ENCODE data around the gene HOXA6. TPM values are rescaled to one million over a fixed set of nuclear protein-coding genes. Genes with fewer than 3 reads are reported as not detected.

HOXA6 gene
- total RNA-seq, 1 experiment from 2014 or later, result not detected

DNA sequence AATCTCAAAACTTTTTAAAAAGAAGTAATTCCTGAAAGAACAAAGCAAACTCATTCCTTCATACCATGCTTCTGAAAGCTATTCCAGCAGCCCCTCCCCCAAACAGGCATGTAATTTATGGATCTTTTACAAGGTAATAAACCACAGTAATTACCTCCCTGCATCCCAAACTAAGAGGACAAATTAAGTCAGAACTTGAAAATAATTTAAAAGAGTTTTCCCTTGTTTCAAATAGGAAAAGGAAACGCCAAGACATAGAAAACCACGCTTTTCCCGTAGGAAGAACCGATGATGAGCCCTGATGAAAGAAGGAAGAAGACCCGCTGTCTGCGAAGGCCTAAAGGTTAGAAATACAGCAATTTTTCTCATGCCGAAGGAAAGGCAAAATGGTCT, 25.9 kb downstream of the HOXA6 start:
- peaks cover 100% of the 10 kb centered on the region for H3K27me3 ChIP-seq (ENCODE audit: insufficient read depth, low read length)
- Mint-ChIP-seq H3K4me1 (peaks cover 0 to 15% of the 10 kb centered on the region in 2 experiments; a peak in 1 of 4 replicates), H3K4me3 (no peak overlapping the region; a peak in 1 of 5 replicates)

More for the DNA sequence above, 25.9 kb downstream of the HOXA6 start:
- Histone ChIP-seq H3K14ac (ENCODE audit: insufficient read depth, low read length) (no peak overlapping the region), H3K56ac (ENCODE audit: insufficient read length, low read depth, low read length) (no peak overlapping the region), H3K4me2 (ENCODE audit: insufficient read depth, insufficient read length, low read length) (no peak overlapping the region), H4K20me1 (ENCODE audit: control insufficient read depth, insufficient read depth, insufficient read length) (peaks cover 2% of the 10 kb centered on the region), H2AFZ (ENCODE audit: low read length) (no peak overlapping the region), H4K8ac (replicated peaks; ENCODE audit: insufficient read length, low read depth, low read length) (no peak overlapping the region), H2BK20ac (ENCODE audit: low read depth, low read length, poor library complexity, severe bottlenecking) (no peak overlapping the region), H2BK12ac (ENCODE audit: insufficient read length, low read depth, low read length) (no peak overlapping the region), H2BK15ac (ENCODE audit: low read depth, low read length) (no peak overlapping the region), H3K4me1 (ENCODE audit: insufficient read depth, low read length) (no peaks in the 10 kb centered on the region), H3K27ac (ENCODE audit: insufficient read length, low read depth, low read length) (no peak overlapping the region), H2BK120ac (ENCODE audit: low read depth, low read length, poor library complexity, severe bottlenecking) (no peak overlapping the region), H4K5ac (ENCODE audit: insufficient read length, low read depth, low read length) (no peak overlapping the region), H3K79me1 (ENCODE audit: insufficient read depth, low read depth, low read length, poor library complexity, severe bottlenecking) (no peaks in the 10 kb centered on the region), H3T11ph (ENCODE audit: low read length) (no peak overlapping the region), H3K79me2 (ENCODE audit: insufficient read depth, low read length) (no peaks in the 10 kb centered on the region), H3K18ac (ENCODE audit: insufficient read length, low read depth, low read length) (no peak overlapping the region), H3K4ac (ENCODE audit: low read depth, low read length) (no peak overlapping the region), H2BK5ac (ENCODE audit: insufficient read length, low read length) (no peak overlapping the region), H4K91ac (ENCODE audit: insufficient read length, low read depth, low read length) (no peak overlapping the region), H2AK5ac (ENCODE audit: insufficient read length, low read length) (no peak overlapping the region), H3K9ac (ENCODE audit: extremely low read depth, insufficient read length, low read length) (no peak overlapping the region), H3K23ac (ENCODE audit: insufficient read length, low read depth, low read length) (no peak overlapping the region), H3K9me3 (ENCODE audit: control insufficient read depth, low read depth, low read length) (no peaks in the 10 kb centered on the region), H3K23me2 (ENCODE audit: insufficient read length, low read depth, low read length, poor library complexity, severe bottlenecking) (no peaks in the 10 kb centered on the region)
- TF ChIP-seq, protein P1, sequence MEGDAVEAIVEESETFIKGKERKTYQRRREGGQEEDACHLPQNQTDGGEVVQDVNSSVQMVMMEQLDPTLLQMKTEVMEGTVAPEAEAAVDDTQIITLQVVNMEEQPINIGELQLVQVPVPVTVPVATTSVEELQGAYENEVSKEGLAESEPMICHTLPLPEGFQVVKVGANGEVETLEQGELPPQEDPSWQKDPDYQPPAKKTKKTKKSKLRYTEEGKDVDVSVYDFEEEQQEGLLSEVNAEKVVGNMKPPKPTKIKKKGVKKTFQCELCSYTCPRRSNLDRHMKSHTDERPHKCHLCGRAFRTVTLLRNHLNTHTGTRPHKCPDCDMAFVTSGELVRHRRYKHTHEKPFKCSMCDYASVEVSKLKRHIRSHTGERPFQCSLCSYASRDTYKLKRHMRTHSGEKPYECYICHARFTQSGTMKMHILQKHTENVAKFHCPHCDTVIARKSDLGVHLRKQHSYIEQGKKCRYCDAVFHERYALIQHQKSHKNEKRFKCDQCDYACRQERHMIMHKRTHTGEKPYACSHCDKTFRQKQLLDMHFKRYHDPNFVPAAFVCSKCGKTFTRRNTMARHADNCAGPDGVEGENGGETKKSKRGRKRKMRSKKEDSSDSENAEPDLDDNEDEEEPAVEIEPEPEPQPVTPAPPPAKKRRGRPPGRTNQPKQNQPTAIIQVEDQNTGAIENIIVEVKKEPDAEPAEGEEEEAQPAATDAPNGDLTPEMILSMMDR (conservative IDR thresholded peaks at IDR 0.05), result no peak
- peaks cover 9 to 12% of the 10 kb centered on the region in 2 experiments; a peak in 4 of 5 replicates for H3K9me3 Mint-ChIP-seq
- peaks cover 100% of the 10 kb centered on the region for H3K27me3 Mint-ChIP-seq (ENCODE audit: low read depth)
- no peak for DNase-seq
- WGBS (ENCODE audit: extremely low coverage, insufficient read length, low lambda C conversion rate), result no CpG with 5 or more reads among the region's 7 CpGs
- H3K36me3 Mint-ChIP-seq (ENCODE audit: insufficient read depth in 1 of 3, low read depth in 3 of 3), result peaks cover 0 to 5% (median 0%) of the 10 kb centered on the region in 3 experiments; a peak in 1 of 7 replicates
- no peak overlapping the region for H3K27ac Mint-ChIP-seq

All from H9 (cell line).